A673 (cell line): ENCODE measurements around the gene SLC13A5.

ENCODE experiments used
- EZH2 ChIP-seq: fragments of 200-600 bp; sonication (generic); IDR thresholded peaks from 2 replicates; pipeline ENCODE4 v1.6.1; 2017; ENCODE audit warnings: borderline replicate concordance, low read depth, mild to moderate bottlenecking, mixed read lengths, antibody characterized with exemption, low read length; ENCODE audit not compliant: poor library complexity, severe bottlenecking
- TF ChIP-seq, protein P1 (sequence below): fragments of 300-800, 200-600 bp; sonication (generic); conservative IDR thresholded peaks from 2 replicates; pipeline ENCODE4 v1.5.1; 2017; ENCODE audit warnings: low read depth, mild to moderate bottlenecking, antibody characterized with exemption, low read length, moderate library complexity, mixed read lengths

DNA sequence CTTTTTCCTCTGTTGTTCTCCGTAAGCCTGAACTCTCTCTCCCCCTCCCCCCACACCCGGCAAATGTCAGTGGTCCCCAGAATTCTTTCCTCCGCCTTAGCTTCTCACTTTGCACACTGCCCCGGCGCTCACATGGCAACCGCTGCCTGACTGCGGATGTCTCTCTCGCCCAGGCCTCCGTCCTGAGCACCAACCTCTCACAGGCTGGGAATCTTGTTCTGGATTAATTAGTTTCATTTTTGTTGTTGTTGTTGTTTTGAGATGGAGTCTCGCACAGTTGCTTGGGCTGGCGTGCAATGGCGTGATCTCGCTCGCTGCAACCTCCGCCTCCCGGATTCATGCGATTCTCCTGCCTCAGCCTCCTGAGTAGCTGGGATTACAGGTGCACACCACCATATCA, 45.0 kb downstream of the SLC13A5 start:
- TF ChIP-seq, protein P1, sequence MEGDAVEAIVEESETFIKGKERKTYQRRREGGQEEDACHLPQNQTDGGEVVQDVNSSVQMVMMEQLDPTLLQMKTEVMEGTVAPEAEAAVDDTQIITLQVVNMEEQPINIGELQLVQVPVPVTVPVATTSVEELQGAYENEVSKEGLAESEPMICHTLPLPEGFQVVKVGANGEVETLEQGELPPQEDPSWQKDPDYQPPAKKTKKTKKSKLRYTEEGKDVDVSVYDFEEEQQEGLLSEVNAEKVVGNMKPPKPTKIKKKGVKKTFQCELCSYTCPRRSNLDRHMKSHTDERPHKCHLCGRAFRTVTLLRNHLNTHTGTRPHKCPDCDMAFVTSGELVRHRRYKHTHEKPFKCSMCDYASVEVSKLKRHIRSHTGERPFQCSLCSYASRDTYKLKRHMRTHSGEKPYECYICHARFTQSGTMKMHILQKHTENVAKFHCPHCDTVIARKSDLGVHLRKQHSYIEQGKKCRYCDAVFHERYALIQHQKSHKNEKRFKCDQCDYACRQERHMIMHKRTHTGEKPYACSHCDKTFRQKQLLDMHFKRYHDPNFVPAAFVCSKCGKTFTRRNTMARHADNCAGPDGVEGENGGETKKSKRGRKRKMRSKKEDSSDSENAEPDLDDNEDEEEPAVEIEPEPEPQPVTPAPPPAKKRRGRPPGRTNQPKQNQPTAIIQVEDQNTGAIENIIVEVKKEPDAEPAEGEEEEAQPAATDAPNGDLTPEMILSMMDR, result no peak
- no peak for TF ChIP-seq EZH2
